HG03045 (cell line): ENCODE measurements around the gene MS4A15.

Source experiments
- ATAC-seq: cut with Tn5 transposase; IDR thresholded peaks from one replicate; pipeline ENCODE4 v1.9.1; 2021; ENCODE audit warnings: mild to moderate bottlenecking, moderate library complexity; ENCODE audit not compliant: unreplicated experiment

Gene MS4A15

GRCh38 chr11:60776167-60776566 lies 19.5 kb downstream of the MS4A15 start:
- ATAC-seq, result no peak

- no peak for ATAC-seq
Measured at GRCh38 chr11:60777106-60777505, 20.4 kb downstream of the MS4A15 start.

- no peak for ATAC-seq
Measured at GRCh38 chr11:60777572-60777971, 20.9 kb downstream of the MS4A15 start.

- no peak for ATAC-seq
Measured at GRCh38 chr11:60780065-60780464, 23.4 kb downstream of the MS4A15 start.

- no peak for ATAC-seq
Measured at GRCh38 chr11:60780774-60781173, 24.1 kb downstream of the MS4A15 start.

- ATAC-seq, result no peak
Measured at GRCh38 chr11:60781286-60781980, 24.8 kb downstream of the MS4A15 start.

GRCh38 chr11:60781981-60782316 lies 25.3 kb downstream of the MS4A15 start:
- ATAC-seq, result no peak

- ATAC-seq, result no peak
Measured at GRCh38 chr11:60782393-60783140, 25.9 kb downstream of the MS4A15 start.

- no peak for ATAC-seq
Measured at GRCh38 chr11:60783141-60783484, 26.4 kb downstream of the MS4A15 start.

- no peak for ATAC-seq
Measured at GRCh38 chr11:60783911-60784310, 27.2 kb downstream of the MS4A15 start.

- ATAC-seq, result no peak
Measured at GRCh38 chr11:60785136-60785535, 28.5 kb downstream of the MS4A15 start, which contains the start of gene MS4A10. MS4A10 (plus strand) TSS chr11:60785333; CDS start chr11:60790336, 5,003 bp downstream.

- ATAC-seq, result no peak
Measured at GRCh38 chr11:60785806-60786361, 29.2 kb downstream of the MS4A15 start.

- ATAC-seq, result no peak
Measured at GRCh38 chr11:60786811-60787567, 30.3 kb downstream of the MS4A15 start.

- no peak for ATAC-seq
Measured at GRCh38 chr11:60788401-60789125, 31.9 kb downstream of the MS4A15 start.

GRCh38 chr11:60790726-60791125 lies 34.1 kb downstream of the MS4A15 start:
- ATAC-seq, result no peak

- ATAC-seq, result no peak
Measured at GRCh38 chr11:60791153-60791933, 34.7 kb downstream of the MS4A15 start.

GRCh38 chr11:60792521-60792920 lies 35.9 kb downstream of the MS4A15 start:
- no peak for ATAC-seq

GRCh38 chr11:60795291-60795690 lies 38.6 kb downstream of the MS4A15 start:
- ATAC-seq, result no peak

GRCh38 chr11:60797846-60798630 lies 41.4 kb downstream of the MS4A15 start:
- ATAC-seq, result no peak
